GM12878 (cell line): ENCODE measurements around the gene GHDC. TPM values are rescaled to one million over a fixed set of nuclear protein-coding genes. Genes with fewer than 3 reads are reported as not detected.
A peak's percentile ranks its signal among the peaks of the same experiment; 100 is the strongest.

ENCODE experiments used
- BACH1 ChIP-seq: fragments of 450-650 bp; IDR thresholded peaks from 2 replicates; pipeline ENCODE4 v1.6.1; 2017; ENCODE audit warnings: mild to moderate bottlenecking, borderline replicate concordance
- EED ChIP-seq: sonication (generic); IDR thresholded peaks from 2 replicates; pipeline ENCODE4 v1.6.1; 2016; ENCODE audit warnings: antibody characterized with exemption, low read depth
- HDGF ChIP-seq: fragments of 450-650 bp; IDR thresholded peaks from 2 replicates; pipeline ENCODE4 v1.6.1; 2016; ENCODE audit warnings: antibody characterized with exemption
- IKZF2 ChIP-seq, 2 experiments: fragments of 450-650 bp; IDR thresholded peaks; 2 replicates each; pipeline ENCODE4 v1.6.1; 2017; ENCODE audit warnings: mild to moderate bottlenecking in 2 of 2, moderate library complexity in 2 of 2
- KLF5 ChIP-seq: fragments of 450-650 bp; IDR thresholded peaks from 2 replicates; pipeline ENCODE4 v1.6.1; 2014; ENCODE audit warnings: mild to moderate bottlenecking; ENCODE audit not compliant: partially characterized antibody
- MEF2A ChIP-seq: IDR thresholded peaks from 2 replicates; pipeline ENCODE4 v1.6.1; 2011; ENCODE audit warnings: low read depth, mild to moderate bottlenecking, low read length, moderate library complexity; ENCODE audit not compliant: insufficient read depth
- MTA3 ChIP-seq: IDR thresholded peaks from 2 replicates; pipeline ENCODE4 v1.6.1; 2012; ENCODE audit warnings: low read length, inconsistent platforms, borderline replicate concordance
- MYB ChIP-seq: fragments of 150-350 bp; IDR thresholded peaks from 2 replicates; pipeline ENCODE4 v1.6.1; 2014; ENCODE audit warnings: mild to moderate bottlenecking, low read depth, low read length, borderline replicate concordance
- POU2F2 ChIP-seq: IDR thresholded peaks from 3 replicates; pipeline ENCODE4 v1.6.1; 2011; ENCODE audit warnings: low read depth, mild to moderate bottlenecking, low read length, borderline replicate concordance
- RBBP5 ChIP-seq: fragments of 200-600 bp; sonication (generic); conservative IDR thresholded peaks from 2 replicates; pipeline ENCODE4 v1.6.1; 2016
- SREBF2 ChIP-seq: IDR thresholded peaks from 2 replicates; pipeline ENCODE4 v1.6.1; 2012; ENCODE audit warnings: mild to moderate bottlenecking, low read length
- SRF ChIP-seq, 2 experiments: IDR thresholded peaks; 2 replicates each; pipeline ENCODE4 v1.6.1; 2011; ENCODE audit warnings: low read depth in 2 of 2, low read length in 2 of 2, mild to moderate bottlenecking in 1 of 2, moderate library complexity in 1 of 2
- TARDBP ChIP-seq: IDR thresholded peaks from 2 replicates; pipeline ENCODE4 v1.6.1; 2016; ENCODE audit warnings: borderline replicate concordance
- TCF3 ChIP-seq: IDR thresholded peaks from 2 replicates; pipeline ENCODE4 v1.6.1; 2012; ENCODE audit warnings: low read depth, mild to moderate bottlenecking, low read length, borderline replicate concordance; ENCODE audit not compliant: insufficient read depth
- ZNF207 ChIP-seq: fragments of 450-650 bp; IDR thresholded peaks from 2 replicates; pipeline ENCODE4 v1.6.1; 2014; ENCODE audit warnings: antibody characterized with exemption, mild to moderate bottlenecking, borderline replicate concordance
- polyA plus RNA-seq, 11 experiments: library from polyadenylated mRNA; depleted of rRNA in 4 of 11; unstranded in 6 of 11; stranded (reverse) in 5 of 11; fragments of >200 nt; fragmentation: Nextera tagmentation in 4 of 11; fragmentation: Illumina TruSeq in 1 of 11; extraction: Ambion mirVana in 4 of 11; extraction: Trizol in 1 of 11; gene quantifications; 1 replicate in 1 of 11; 2 replicates in 10 of 11; pipeline versions ENCODE4 v1.2.1 to v1.2.3, GENCODE V29; 2011 to 2016; ENCODE audit warnings: inconsistent platforms in 2 of 11, missing spikeins in 2 of 11, low read depth in 1 of 11
- total RNA-seq, 4 experiments: library from RNA; depleted of rRNA in 3 of 4; stranded (reverse); fragments of >200 nt in 3 of 4; fragmentation: Illumina TruSeq in 1 of 4; extraction: Trizol in 1 of 4; gene quantifications; 2 replicates each; pipeline versions ENCODE4 v1.2.1 to v1.2.3, GENCODE V29; 2013 to 2021
- TF ChIP-seq, protein P1 (sequence below): fragments of 450-650 bp; conservative IDR thresholded peaks from 2 replicates; pipeline ENCODE4 v1.6.1; 2017; ENCODE audit warnings: mild to moderate bottlenecking, moderate library complexity
- TF ChIP-seq, protein P2 (sequence below): fragments of 450-650 bp; formaldehyde crosslinking; IDR thresholded peaks from 2 replicates; pipeline ENCODE4 v1.4.0; 2020; ENCODE audit warnings: mild to moderate bottlenecking, moderate library complexity

GHDC gene
- total and polyA plus RNA-seq, 10 of the 15 experiments (the other 5 are each of a cell fraction or from before 2014, with no cell fraction given), result 0.72 to 20.6 (median 12.9) TPM

- TF ChIP-seq SRF (IDR thresholded peaks at IDR 0.05; ENCODE audit: low read depth in 2 of 2, low read length in 2 of 2), result no peak
- no peak for TF ChIP-seq MYB
- TF ChIP-seq TARDBP, result no peak
- TF ChIP-seq IKZF2 (IDR thresholded peaks at IDR 0.05), result peak; percentile 49 to 68; a peak in 3 of 4 replicates
- no peak for TF ChIP-seq MTA3
- TF ChIP-seq, protein P1, sequence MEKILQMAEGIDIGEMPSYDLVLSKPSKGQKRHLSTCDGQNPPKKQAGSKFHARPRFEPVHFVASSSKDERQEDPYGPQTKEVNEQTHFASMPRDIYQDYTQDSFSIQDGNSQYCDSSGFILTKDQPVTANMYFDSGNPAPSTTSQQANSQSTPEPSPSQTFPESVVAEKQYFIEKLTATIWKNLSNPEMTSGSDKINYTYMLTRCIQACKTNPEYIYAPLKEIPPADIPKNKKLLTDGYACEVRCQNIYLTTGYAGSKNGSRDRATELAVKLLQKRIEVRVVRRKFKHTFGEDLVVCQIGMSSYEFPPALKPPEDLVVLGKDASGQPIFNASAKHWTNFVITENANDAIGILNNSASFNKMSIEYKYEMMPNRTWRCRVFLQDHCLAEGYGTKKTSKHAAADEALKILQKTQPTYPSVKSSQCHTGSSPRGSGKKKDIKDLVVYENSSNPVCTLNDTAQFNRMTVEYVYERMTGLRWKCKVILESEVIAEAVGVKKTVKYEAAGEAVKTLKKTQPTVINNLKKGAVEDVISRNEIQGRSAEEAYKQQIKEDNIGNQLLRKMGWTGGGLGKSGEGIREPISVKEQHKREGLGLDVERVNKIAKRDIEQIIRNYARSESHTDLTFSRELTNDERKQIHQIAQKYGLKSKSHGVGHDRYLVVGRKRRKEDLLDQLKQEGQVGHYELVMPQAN, result no peak
- no peak for TF ChIP-seq SREBF2
- no peak for TF ChIP-seq POU2F2
- no peak for TF ChIP-seq KLF5
- no peak for TF ChIP-seq ZNF207
- no peak for TF ChIP-seq MEF2A
- no peak for TF ChIP-seq HDGF
- TF ChIP-seq, protein P2, sequence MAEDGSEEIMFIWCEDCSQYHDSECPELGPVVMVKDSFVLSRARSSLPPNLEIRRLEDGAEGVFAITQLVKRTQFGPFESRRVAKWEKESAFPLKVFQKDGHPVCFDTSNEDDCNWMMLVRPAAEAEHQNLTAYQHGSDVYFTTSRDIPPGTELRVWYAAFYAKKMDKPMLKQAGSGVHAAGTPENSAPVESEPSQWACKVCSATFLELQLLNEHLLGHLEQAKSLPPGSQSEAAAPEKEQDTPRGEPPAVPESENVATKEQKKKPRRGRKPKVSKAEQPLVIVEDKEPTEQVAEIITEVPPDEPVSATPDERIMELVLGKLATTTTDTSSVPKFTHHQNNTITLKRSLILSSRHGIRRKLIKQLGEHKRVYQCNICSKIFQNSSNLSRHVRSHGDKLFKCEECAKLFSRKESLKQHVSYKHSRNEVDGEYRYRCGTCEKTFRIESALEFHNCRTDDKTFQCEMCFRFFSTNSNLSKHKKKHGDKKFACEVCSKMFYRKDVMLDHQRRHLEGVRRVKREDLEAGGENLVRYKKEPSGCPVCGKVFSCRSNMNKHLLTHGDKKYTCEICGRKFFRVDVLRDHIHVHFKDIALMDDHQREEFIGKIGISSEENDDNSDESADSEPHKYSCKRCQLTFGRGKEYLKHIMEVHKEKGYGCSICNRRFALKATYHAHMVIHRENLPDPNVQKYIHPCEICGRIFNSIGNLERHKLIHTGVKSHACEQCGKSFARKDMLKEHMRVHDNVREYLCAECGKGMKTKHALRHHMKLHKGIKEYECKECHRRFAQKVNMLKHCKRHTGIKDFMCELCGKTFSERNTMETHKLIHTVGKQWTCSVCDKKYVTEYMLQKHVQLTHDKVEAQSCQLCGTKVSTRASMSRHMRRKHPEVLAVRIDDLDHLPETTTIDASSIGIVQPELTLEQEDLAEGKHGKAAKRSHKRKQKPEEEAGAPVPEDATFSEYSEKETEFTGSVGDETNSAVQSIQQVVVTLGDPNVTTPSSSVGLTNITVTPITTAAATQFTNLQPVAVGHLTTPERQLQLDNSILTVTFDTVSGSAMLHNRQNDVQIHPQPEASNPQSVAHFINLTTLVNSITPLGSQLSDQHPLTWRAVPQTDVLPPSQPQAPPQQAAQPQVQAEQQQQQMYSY (CRISPR knock-in tag), result no peak
- TF ChIP-seq EED, result peak; percentile 69; the same call in 1 of the 2 replicates
- no peak for TF ChIP-seq RBBP5
- TF ChIP-seq BACH1, result no peak
- TF ChIP-seq TCF3, result no peak
Measured at GRCh38 chr17:42178817-42179216, 15.5 kb downstream of the GHDC start (continued).
